Keratinocyte (primary cell): ENCODE measurements around the gene CAP1. TPM values are rescaled to one million over a fixed set of nuclear protein-coding genes. Genes with fewer than 3 reads are reported as not detected.
A peak's percentile ranks its signal among the peaks of the same experiment; 100 is the strongest.

Experiments
- DNase-seq: peaks from one replicate; pipeline ENCODE4 v3.0.0-alpha.2; 2011; ENCODE audit warnings: low read depth, missing footprints, low spot score
- FAIRE-seq: peaks from 2 replicates; lab custom pipeline; 2011; peaks lifted over from hg19 to GRCh38; lab: Jason Lieb, UNC
- H2AFZ ChIP-seq: 2 replicates; pipeline ENCODE4 v1.6.0; 2012; ENCODE audit warnings: low read length, control low read depth, inconsistent platforms; ENCODE audit not compliant: control insufficient read depth
- H3K27ac ChIP-seq: 2 replicates; pipeline ENCODE4 v1.5.1; 2011; ENCODE audit warnings: low read length; ENCODE audit not compliant: control insufficient read depth, insufficient read depth
- H3K27me3 ChIP-seq: 3 replicates; pipeline ENCODE4 v1.6.0; 2011; ENCODE audit warnings: low read length; ENCODE audit not compliant: control insufficient read depth, insufficient read depth; ENCODE audit errors: extremely low read depth
- H3K36me3 ChIP-seq, 2 experiments: 2 replicates in 1 of 2; 3 replicates in 1 of 2; pipeline ENCODE4 v1.5.1; 2011; ENCODE audit warnings: low read length in 2 of 2, mild to moderate bottlenecking in 1 of 2; ENCODE audit not compliant: control insufficient read depth in 2 of 2, insufficient read depth in 2 of 2; ENCODE audit errors: extremely low read depth in 1 of 2
- H3K4me1 ChIP-seq: 3 replicates; pipeline ENCODE4 v1.5.1; 2011; ENCODE audit warnings: low read length; ENCODE audit not compliant: control insufficient read depth, insufficient read depth; ENCODE audit errors: extremely low read depth
- H3K4me2 ChIP-seq: 3 replicates; pipeline ENCODE4 v1.6.0; 2011; ENCODE audit warnings: low read depth, low read length; ENCODE audit not compliant: control insufficient read depth, insufficient read depth; ENCODE audit errors: extremely low read depth
- H3K4me3 ChIP-seq, 3 experiments: fragments of 200-600 bp in 1 of 3; sonication (generic) in 1 of 3; 2 replicates in 2 of 3; 3 replicates in 1 of 3; pipeline ENCODE4 v1.5.1; 2011 to 2016; ENCODE audit warnings: low read length in 3 of 3, mild to moderate bottlenecking in 3 of 3, control low read depth in 2 of 3, inconsistent platforms in 1 of 3, low read depth in 1 of 3, mixed read lengths in 1 of 3, mixed run types in 1 of 3, moderate library complexity in 1 of 3; ENCODE audit not compliant: control insufficient read depth in 2 of 3, insufficient read depth in 2 of 3; ENCODE audit errors: extremely low read depth in 1 of 3
- H3K79me2 ChIP-seq: 2 replicates; pipeline ENCODE4 v1.6.0; 2012; ENCODE audit warnings: low read length; ENCODE audit not compliant: control insufficient read depth, insufficient read depth
- H3K9ac ChIP-seq: 3 replicates; pipeline ENCODE4 v1.6.0; 2011; ENCODE audit warnings: low read length; ENCODE audit not compliant: control insufficient read depth, insufficient read depth; ENCODE audit errors: extremely low read depth
- H3K9me1 ChIP-seq: 3 replicates; pipeline ENCODE4 v1.6.0; 2011; ENCODE audit warnings: low read length; ENCODE audit not compliant: control insufficient read depth, insufficient read depth; ENCODE audit errors: extremely low read depth
- H3K9me3 ChIP-seq: 2 replicates; pipeline ENCODE4 v1.5.1; 2012; ENCODE audit warnings: low read depth, low read length; ENCODE audit not compliant: control insufficient read depth
- H4K20me1 ChIP-seq: 3 replicates; pipeline ENCODE4 v1.6.0; 2011; ENCODE audit warnings: low read length; ENCODE audit not compliant: control insufficient read depth, insufficient read depth; ENCODE audit errors: extremely low read depth
- CTCF ChIP-seq, 3 experiments: IDR thresholded peaks in 1 of 3; conservative IDR thresholded peaks in 1 of 3; optimal IDR thresholded peaks in 1 of 3; 2 replicates in 2 of 3; 3 replicates in 1 of 3; pipeline versions ENCODE3 to v1.5.1; 2011; ENCODE audit warnings: low read length in 3 of 3, mild to moderate bottlenecking in 3 of 3, moderate library complexity in 2 of 3, control low read depth in 1 of 3, inconsistent platforms in 1 of 3; ENCODE audit not compliant: insufficient read depth in 2 of 3; ENCODE audit errors: extremely low read depth in 1 of 3
- EZH2 ChIP-seq: IDR thresholded peaks from one replicate; pipeline ENCODE4 v1.6.1; 2012; ENCODE audit warnings: inconsistent platforms, mild to moderate bottlenecking, low read length, moderate library complexity
- dilution Hi-C: fragments of 300-500 bp; cut with MboI; formaldehyde crosslinking; loops from one replicate; pipeline ENCODE4 v1.7.0; 2020; ENCODE audit warnings: low sequenced_read_pairs; ENCODE audit not compliant: extremely low pct_ligation_motif_present
- polyA plus RNA-seq, 5 experiments: library from polyadenylated mRNA; depleted of rRNA in 3 of 5; stranded (reverse) in 3 of 5; stranded (forward) in 1 of 5; unstranded in 1 of 5; fragments of >200 nt; gene quantifications; 1 replicate in 1 of 5; 2 replicates in 3 of 5; 3 replicates in 1 of 5; pipeline versions ENCODE4 v1.2.1 to v1.2.3, GENCODE V29; 2011 to 2012; ENCODE audit warnings: missing spikeins in 2 of 5, low read depth in 1 of 5, low replicate concordance in 1 of 5

CAP1 gene
- polyA plus RNA-seq, 1 donor (not counting 4 experiments of a cell fraction or from before 2014, with no cell fraction given), result 959 TPM

- H3K36me3 ChIP-seq, result peaks cover 57 to 73% of the 10 kb centered on the region in 2 experiments
- H4K20me1 ChIP-seq, result no peaks in the 10 kb centered on the region
- no peak for DNase-seq
- H3K27ac ChIP-seq, result peak overlapping the region; percentile 69
- peaks cover 16% of the 10 kb centered on the region for H3K4me1 ChIP-seq
- no peak overlapping the region for H3K4me2 ChIP-seq
- peaks cover 23% of the 10 kb centered on the region for H3K79me2 ChIP-seq
- FAIRE-seq, result peak; percentile 20
- H3K9ac ChIP-seq, result no peak overlapping the region
- H2AFZ ChIP-seq, result no peak overlapping the region
- TF ChIP-seq CTCF (optimal IDR thresholded peaks at IDR 0.05 in 1 of 3, IDR thresholded peaks at IDR 0.05 in 1 of 3, conservative IDR thresholded peaks at IDR 0.05 in 1 of 3; ENCODE audit: extremely low read depth in 1 of 3, insufficient read depth in 2 of 3, low read length in 3 of 3) (no peak), EZH2 (no peak)
- H3K27me3 ChIP-seq, result no peaks in the 10 kb centered on the region
- H3K9me1 ChIP-seq, result no peaks in the 10 kb centered on the region
- no peaks in the 10 kb centered on the region for H3K9me3 ChIP-seq
- dilution Hi-C loops, result no loop called here
- no peak overlapping the region for H3K4me3 ChIP-seq
These were observed 26.5 kb downstream of the CAP1 start for GRCh38 chr1:40067023-40067422.

GRCh38 chr1:40067851-40068250 is 27.3 kb downstream of the CAP1 start:
- peaks cover 16% of the 10 kb centered on the region for H3K4me1 ChIP-seq
- dilution Hi-C loops, result no loop called here
- DNase-seq, result no peak
- no peak overlapping the region for H3K9ac ChIP-seq
- no peak overlapping the region for H3K4me2 ChIP-seq
- H2AFZ ChIP-seq, result no peak overlapping the region
- peak overlapping the region; percentile 69 for H3K27ac ChIP-seq
- peaks cover 19% of the 10 kb centered on the region for H3K79me2 ChIP-seq
- no peaks in the 10 kb centered on the region for H3K27me3 ChIP-seq
- no peaks in the 10 kb centered on the region for H3K9me1 ChIP-seq
- H3K36me3 ChIP-seq, result peaks cover 55 to 75% of the 10 kb centered on the region in 2 experiments
- no peaks in the 10 kb centered on the region for H3K9me3 ChIP-seq
- TF ChIP-seq CTCF (optimal IDR thresholded peaks at IDR 0.05 in 1 of 3, IDR thresholded peaks at IDR 0.05 in 1 of 3, conservative IDR thresholded peaks at IDR 0.05 in 1 of 3; ENCODE audit: extremely low read depth in 1 of 3, insufficient read depth in 2 of 3, low read length in 3 of 3), result no peak
- no peak for TF ChIP-seq EZH2
- FAIRE-seq, result no peak
- no peak overlapping the region for H3K4me3 ChIP-seq
- H4K20me1 ChIP-seq, result no peaks in the 10 kb centered on the region
